Fibroblast of skin of back (primary cell): ENCODE data around the gene ATF4. TPM values are rescaled to one million over a fixed set of nuclear protein-coding genes. Genes with fewer than 3 reads are reported as not detected.

Experiments used
- DNase-seq: peaks from one replicate; pipeline ENCODE4 v3.0.0-alpha.2; 2013
- polyA plus RNA-seq, 2 experiments: library from polyadenylated mRNA; unstranded; fragments of 120-200 nt; gene quantifications; one replicate each; pipeline ENCODE4 v1.2.1, GENCODE V29; 2013; ENCODE audit not compliant: insufficient read length in 2 of 2

ATF4 gene, protein sequence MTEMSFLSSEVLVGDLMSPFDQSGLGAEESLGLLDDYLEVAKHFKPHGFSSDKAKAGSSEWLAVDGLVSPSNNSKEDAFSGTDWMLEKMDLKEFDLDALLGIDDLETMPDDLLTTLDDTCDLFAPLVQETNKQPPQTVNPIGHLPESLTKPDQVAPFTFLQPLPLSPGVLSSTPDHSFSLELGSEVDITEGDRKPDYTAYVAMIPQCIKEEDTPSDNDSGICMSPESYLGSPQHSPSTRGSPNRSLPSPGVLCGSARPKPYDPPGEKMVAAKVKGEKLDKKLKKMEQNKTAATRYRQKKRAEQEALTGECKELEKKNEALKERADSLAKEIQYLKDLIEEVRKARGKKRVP
- polyA plus RNA-seq (2013, experiment 1 of 2; ENCODE audit: insufficient read length), result 694 TPM
- 550 TPM for polyA plus RNA-seq (2013, experiment 2 of 2; ENCODE audit: insufficient read length)

DNA sequence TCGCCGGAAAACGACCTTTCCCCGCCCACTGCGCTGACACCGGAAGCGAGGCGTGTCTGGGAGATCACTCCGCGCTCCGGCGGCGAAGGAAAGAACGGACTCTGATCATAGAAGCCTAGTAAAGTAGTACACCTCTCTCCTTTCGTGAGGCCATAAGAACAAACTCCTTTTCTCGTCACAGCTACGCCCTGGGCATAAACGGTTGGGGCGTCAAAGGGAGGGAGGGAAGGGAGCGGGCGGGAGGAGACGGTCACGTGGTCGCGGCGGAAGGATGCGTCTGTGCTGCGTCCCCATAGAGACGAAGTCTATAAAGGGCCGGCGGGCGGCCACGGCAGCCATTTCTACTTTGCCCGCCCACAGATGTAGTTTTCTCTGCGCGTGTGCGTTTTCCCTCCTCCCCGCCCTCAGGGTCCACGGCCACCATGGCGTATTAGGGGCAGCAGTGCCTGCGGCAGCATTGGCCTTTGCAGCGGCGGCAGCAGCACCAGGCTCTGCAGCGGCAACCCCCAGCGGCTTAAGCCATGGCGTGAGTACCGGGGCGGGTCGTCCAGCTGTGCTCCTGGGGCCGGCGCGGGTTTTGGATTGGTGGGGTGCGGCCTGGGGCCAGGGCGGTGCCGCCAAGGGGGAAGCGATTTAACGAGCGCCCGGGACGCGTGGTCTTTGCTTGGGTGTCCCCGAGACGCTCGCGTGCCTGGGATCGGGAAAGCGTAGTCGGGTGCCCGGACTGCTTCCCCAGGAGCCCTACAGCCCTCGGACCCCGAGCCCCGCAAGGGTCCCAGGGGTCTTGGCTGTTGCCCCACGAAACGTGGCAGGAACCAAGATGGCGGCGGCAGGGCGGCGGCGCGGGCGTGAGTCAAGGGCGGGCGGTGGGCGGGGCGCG, at the start of gene ATF4:
ATF4 (plus strand) TSS at position 337 of the 880 bp plus-strand sequence. CDS start 884 bp downstream, outside the sequence.
- peak; percentile 86 for DNase-seq

DNA sequence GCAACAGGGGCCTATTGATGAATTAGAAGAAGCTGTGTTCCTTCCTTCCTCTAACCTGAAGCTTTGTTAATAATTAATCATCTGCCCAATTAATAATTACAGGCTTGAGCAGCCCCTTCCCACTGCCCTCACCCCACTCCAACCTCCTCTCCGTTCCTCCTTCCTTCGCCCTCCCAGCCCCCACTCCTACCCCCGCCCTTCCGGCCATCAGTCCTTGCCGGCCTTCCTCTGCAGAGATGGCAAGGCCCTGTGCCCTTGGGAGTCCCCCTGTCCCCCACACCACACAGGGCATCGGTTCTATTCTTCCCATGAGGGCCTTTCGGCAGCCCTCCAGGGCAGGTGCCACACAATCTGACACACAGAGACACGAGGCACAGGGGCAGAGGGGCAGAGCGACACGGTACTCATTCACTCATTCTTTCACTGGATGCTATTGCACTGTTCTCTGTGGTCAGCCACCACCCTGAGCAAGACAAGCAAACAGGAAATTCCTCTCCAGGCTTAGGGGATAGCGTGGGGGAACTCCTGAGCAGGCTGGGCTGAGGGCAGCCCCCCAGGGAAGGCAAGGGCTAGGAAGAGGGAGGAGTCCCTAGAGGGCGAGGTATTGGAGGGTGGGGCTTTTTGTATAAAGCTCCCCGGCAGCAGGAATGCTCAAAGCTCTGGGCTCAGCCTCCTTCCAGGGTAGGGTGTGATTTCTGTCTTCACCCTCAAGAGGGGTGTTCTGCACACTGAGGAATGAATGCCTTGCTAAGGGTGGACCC, 48.8 kb upstream of the ATF4 start:
- DNase-seq, result peak; percentile 87

DNA sequence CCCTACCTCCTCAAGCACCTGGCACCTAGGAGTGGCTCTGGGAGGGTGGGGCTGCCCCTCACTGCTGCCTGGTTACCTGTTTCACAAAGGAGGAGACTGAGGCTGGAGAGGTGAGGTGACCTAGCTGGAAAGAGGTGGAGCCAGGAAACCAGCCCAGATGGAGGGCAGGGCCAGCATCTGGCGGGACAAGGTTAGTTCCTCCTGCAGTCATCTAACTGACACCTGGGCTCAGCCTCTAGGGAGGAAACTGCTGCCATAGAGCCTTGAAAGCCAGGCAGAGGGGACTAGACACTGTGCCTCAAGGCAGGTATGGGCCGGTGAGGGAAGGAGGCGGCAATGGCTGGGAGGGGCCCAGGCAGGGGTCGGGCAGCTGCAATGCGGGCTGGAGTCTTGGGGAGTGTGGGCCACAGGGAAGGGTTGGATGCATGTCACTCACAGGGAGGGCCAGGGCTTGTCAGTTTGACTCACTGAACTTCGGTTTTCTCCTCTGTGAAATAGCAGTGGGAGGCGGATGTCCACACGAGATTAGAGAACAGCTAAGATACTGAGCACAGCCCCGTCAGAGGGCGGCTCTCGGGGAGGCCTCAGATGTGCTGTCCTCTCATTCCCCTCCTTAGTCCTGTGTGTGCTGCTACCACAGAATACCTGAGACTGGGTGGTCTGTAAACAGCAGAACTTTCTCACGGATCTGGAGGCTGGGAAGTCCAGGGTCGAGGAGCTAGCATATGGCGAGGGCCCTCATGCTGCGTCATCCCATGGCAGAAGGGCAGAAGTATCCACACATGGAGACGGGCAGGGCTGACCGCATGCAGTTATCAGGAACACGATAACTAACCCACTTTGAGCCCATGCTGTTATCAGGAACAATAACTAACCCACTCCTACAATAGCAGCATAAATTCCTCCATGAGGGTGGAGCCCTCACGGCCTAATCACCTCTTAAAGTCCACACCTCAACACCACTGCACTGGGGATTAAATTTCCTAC, 47.5 kb upstream of the ATF4 start:
- DNase-seq, result no peak

DNA sequence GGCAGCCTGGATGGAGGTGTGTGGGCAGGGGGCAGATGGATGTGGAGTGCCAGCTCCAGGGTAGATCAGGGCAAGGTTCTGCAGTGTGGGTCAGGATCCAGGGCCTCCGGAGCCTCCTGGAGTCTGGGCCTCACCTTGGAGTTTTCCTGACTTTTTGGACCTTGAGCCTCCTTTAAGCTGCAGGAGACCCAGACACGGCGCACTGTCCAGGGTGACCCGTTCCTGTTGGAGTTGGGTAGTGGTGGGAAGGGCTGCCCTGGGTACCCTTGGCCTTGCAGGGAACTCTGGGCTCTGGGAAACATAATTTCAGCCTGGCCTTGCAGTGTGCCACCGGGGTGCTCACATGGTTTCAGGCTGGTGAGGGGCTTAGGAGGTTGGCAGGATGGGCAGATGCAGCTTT, 46.5 kb upstream of the ATF4 start:
- DNase-seq, result no peak

DNA sequence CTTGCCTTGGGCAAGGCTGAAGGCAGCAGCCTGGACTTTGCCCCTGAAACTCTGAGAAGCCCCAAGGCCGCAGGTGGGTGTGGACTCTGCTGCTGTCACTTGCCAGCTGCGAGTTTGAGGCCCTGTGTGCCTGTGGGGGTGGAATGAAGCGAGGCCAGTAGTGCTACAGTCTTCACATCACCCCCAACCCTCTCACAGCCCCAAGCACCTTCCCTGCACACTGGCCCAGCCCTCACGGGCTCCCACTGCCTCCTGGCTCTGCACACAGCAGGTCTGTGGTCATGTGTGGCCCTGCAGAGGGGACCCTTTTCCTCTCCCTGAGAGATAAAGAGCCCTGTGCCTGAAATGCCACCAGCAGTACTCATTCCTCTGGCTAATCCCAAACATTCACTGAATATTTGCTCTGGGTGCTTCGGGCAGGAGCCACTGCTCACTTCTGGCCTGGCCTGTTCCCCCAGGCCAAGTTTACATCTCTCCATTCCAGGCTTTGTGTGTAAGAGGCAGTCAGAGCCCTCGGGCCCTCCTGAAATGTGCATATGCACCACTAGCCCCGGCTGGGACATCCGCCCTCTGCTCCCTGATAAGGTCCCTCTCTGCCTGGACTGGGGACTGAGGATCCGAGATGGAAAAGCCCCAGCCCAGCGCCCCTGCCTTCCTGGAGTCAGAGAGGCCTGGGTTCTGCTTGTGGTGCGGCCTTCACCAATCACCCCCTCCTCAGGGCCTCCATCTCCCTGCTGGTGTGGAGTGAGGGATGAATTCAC, 45.8 kb upstream of the ATF4 start:
- DNase-seq, result peak; percentile 76

DNA sequence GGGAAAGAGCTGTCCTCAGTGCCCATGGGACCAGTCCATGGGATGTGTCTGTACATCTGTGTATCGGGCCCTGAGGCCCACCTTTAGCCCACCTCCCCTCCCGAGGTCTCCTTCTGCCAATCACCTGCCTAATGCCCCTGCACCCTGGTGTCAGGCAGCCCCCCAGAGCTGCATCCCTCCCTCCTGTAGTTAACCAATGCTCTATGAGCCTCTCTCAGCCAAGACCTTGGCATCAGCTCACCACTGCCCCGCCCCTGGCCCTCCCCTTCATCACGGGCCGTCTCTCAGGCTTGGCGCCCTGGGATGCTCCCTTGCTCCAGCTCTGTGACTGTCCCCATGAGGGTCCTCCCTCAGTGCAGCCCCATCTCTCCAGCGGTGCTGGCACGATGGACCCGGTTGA, 45.0 kb upstream of the ATF4 start:
- DNase-seq, result no peak

DNA sequence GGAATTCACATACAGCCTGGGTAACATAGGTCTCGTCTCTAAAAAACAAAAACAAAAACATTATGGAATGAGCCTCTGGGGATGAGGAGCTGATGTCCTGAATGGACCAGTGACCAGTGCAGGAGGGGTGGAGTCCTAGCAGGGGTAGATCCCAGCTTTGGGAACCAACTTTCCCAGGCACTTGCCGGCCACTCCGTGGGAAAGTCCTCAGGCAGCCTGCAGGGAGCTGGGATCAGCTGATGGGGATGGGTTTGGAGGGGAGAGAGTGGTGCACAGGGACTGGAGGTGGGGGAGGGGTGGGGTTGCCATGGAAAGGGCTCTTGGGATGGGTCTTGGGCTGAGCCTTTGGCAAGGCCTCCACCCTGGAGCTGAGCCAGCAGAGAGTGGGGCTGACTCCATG, 44.5 kb upstream of the ATF4 start:
- no peak for DNase-seq

DNA sequence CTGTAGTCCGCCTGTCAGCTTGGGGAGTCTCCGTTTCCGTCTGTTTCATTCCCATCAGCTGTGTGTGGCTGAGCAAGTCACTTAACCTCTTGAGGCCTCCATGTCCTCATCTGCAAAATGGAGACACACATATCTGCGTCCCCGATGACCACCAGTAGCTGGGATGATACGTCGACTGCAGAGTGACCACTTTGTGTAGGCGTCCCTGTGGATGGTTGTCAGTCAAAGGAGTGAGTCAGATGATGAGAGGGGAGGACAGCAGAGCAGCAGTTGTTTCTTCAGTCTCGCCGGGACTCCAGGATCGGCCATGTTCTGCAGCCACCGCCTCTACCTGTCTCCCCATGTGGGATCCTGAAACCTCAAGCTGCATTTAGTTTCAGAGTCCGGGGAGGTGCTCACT, 43.7 kb upstream of the ATF4 start:
- no peak for DNase-seq

DNA sequence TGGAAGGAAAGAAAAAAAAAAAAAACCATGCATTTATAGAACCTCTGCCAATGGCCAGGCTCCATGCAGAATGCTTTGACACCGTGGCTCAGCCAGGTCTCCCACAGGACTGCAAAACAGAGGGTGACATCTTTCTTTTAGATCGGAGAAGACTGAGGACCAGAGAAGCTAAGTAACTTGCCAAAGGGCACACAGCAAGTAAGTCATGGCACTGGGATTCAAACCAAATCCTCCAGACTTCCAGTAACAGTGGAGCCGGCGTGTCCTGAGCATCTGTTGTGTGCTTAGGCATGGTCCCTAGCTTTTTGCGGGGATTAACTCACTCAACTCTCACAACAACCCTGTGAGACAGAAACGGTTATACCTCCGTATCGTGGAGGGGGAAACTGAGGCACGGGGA, 42.8 kb upstream of the ATF4 start:
- DNase-seq, result no peak

DNA sequence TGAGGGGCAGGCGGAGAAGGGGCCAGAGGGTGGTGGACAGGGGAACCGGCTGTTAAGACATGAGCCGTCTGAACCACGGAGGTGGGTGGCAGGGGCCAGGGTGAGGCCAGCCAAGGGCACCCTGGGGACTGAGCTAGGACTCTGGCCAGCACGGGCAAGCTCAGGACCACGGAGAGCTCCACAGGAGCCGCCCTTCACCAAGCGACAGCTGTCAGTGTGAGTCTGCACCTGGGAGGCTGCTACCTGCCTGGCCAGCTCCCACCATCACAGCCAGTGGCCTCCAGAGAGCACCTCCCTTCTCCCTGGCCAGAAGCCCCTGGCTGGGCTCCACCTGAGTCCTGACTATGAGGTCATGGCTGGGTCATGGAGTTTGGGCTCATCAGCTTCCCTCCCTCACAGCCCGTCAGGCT, 41.9 kb upstream of the ATF4 start:
- no peak for DNase-seq

DNA sequence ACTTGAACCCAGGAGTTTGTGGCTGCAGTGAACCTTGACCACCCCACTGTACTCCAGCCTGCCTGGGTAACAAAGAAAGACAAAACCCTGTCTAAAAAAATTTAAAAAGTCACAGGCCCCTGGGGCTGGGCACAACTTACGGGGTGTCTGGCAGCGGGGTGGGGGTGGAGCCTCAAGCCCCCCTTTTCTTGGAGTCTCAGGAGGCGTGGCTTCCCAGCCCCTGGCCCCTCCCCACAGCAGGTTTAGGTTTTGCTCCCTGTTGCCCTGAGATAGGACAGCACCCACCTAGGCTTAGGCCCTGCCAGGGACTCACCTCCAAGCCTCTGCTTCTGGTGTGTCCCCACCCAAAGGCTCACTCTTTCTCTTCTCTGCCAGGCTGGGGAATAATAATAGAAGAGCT, 41.1 kb upstream of the ATF4 start:
- no peak for DNase-seq

DNA sequence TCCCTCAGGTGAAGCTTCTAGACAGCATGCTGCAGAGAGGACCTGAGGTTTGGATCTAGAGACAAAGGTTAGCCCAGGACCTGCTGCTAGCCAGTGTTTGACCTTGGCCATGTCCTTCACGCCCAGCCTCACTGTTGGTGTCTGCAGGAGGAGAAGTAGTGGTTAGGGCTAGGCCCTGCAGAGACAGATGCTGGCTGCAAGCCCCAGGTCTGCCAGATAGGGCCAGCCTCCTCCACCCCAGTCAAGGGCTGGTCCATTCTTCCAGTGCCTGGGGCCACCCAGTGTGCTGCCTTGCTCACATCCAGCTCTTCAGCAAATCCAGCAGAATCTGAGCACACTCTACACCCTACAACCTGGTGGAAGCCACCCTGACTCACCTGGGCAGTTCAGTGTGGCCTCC, 39.8 kb upstream of the ATF4 start:
- no peak for DNase-seq

DNA sequence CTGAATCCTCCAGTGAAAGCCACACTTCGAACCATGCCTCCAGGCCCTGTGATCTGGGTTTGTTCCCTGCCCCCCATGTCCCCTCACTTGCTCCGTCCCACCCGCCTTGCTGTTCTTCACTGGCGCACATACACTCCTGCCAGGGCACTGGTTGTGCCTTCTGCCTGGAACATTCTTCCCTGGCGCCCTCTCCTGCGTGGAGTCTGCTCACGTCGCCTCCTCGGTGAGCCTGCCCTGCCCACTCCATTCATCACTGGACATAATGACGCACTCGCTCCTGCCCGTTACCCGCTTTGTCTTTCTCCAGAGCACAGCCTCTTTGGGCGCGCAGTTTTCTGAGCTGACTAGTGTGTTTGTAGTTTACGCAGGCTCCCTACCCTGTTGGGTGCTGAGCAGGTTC, 39.3 kb upstream of the ATF4 start:
- no peak for DNase-seq

DNA sequence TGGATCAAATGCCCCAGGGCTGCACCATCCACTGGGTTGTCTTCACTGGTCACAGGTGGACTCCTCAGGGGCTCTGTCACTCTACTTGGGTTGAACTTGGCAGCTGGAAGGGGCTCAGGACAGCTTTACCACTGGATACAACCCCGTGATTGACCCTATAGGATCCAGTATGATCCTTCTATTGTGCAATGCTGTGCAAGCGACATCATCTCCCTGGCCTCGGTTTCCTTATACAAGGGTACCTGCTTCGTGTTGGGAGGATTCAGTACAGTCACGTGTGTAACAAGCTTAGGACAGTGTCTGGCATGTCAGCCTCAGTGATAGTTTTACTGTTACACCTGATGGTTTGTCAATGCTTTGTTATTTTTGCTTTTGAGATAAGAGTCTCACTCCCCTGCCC, 38.8 kb upstream of the ATF4 start:
- DNase-seq, result no peak

DNA sequence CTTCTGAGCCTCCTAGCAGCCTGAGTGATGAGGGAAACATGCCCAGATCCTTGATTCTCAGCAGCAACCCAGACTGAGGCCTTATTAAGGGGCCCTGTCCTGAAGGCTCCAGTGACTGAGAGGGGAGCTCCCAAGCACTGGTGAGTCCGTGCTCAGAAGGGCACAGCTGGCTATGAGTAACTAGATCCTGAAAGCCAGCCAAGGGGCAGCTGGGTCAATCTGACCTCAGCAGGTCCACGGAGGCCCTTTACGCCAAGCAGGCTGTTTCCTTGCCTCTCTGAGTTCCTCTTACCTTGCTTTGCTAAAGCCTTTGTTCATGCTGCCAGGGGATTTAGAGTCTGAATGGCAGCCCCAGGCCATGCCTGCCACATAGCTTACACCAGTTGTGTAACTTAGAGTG, 37.6 kb upstream of the ATF4 start:
- DNase-seq, result no peak

DNA sequence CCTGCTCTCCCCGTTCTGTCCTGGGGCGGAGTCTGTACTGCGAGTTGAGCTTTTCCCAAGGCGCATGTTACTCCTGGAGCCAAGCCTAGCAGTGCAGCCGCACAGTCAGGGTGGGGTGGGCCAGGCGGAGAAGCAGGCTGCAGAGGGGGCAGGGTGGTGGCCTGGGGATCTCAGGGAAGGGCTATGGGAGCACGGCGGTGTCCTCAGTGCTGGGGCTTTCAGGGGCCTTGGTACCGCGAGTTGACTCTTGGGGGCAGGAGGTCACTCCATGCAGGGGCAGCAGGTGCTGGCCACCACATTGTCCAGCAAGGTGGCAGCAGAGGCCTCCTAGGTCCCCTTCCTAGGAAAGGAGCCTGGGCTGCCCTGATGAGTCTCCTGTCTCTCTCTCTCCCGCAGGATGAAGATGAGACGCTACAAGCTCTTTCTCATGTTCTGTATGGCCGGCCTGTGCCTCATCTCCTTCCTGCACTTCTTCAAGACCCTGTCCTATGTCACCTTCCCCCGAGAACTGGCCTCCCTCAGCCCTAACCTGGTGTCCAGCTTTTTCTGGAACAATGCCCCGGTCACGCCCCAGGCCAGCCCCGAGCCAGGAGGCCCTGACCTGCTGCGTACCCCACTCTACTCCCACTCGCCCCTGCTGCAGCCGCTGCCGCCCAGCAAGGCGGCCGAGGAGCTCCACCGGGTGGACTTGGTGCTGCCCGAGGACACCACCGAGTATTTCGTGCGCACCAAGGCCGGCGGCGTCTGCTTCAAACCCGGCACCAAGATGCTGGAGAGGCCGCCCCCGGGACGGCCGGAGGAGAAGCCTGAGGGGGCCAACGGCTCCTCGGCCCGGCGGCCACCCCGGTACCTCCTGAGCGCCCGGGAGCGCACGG, 33.2 kb upstream of the ATF4 start:
- no peak for DNase-seq

DNA sequence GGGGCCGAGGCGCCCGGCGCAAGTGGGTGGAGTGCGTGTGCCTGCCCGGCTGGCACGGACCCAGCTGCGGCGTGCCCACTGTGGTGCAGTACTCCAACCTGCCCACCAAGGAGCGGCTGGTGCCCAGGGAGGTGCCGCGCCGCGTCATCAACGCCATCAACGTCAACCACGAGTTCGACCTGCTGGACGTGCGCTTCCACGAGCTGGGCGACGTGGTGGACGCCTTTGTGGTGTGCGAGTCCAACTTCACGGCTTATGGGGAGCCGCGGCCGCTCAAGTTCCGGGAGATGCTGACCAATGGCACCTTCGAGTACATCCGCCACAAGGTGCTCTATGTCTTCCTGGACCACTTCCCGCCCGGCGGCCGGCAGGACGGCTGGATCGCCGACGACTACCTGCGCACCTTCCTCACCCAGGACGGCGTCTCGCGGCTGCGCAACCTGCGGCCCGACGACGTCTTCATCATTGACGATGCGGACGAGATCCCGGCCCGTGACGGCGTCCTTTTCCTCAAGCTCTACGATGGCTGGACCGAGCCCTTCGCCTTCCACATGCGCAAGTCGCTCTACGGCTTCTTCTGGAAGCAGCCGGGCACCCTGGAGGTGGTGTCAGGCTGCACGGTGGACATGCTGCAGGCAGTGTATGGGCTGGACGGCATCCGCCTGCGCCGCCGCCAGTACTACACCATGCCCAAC, 32.4 kb upstream of the ATF4 start:
- DNase-seq, result no peak

DNA sequence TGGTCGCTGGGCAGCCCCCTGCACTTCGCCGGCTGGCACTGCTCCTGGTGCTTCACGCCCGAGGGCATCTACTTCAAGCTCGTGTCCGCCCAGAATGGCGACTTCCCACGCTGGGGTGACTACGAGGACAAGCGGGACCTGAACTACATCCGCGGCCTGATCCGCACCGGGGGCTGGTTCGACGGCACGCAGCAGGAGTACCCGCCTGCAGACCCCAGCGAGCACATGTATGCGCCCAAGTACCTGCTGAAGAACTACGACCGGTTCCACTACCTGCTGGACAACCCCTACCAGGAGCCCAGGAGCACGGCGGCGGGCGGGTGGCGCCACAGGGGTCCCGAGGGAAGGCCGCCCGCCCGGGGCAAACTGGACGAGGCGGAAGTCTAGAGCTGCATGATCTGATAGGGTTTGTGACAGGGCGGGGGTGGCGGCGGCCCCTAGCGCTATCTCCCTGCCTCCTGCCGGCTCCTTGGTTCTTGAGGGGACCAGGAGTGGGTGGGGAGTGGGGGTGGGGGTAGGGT, 31.7 kb upstream of the ATF4 start:
- no peak for DNase-seq
